Ascending aorta (tissue), 2 donors: ENCODE data around the gene RSPRY1. TPM values are rescaled to one million over a fixed set of nuclear protein-coding genes. Genes with fewer than 3 reads are reported as not detected.

Experiments used
- DNase-seq, 2 donors: peaks; one replicate each; pipeline ENCODE4 v3.0.0-alpha.2; 2019; ENCODE audit warnings: low spot score in 2 of 2
- H3K27ac ChIP-seq, 2 donors: fragments of 200-600 bp; sonication (generic); one replicate each; pipeline ENCODE4 v1.5.1; 2016 to 2017; ENCODE audit warnings: mild to moderate bottlenecking in 1 of 2
- H3K27me3 ChIP-seq: fragments of 200-600 bp; sonication (generic); one replicate; pipeline ENCODE4 v1.5.1; 2017
- H3K36me3 ChIP-seq, 2 donors: fragments of 200-600 bp; sonication (generic); one replicate each; pipeline ENCODE4 v1.5.1; 2016
- H3K4me1 ChIP-seq, 2 donors: fragments of 200-600 bp; sonication (generic); one replicate each; pipeline ENCODE4 v1.5.1; 2016 to 2017; ENCODE audit warnings: mild to moderate bottlenecking in 1 of 2
- H3K4me3 ChIP-seq, 2 donors: fragments of 200-600 bp; sonication (generic); one replicate each; pipeline ENCODE4 v1.5.1; 2016 to 2017; ENCODE audit warnings: mild to moderate bottlenecking in 1 of 2
- H3K9me3 ChIP-seq, 2 donors: fragments of 200-600 bp; sonication (generic); one replicate each; pipeline ENCODE4 v1.5.1; 2016
- CTCF ChIP-seq, 3 experiments: fragments of 200-600 bp in 2 of 3; fragments of 450-650 bp in 1 of 3; sonication (generic) in 2 of 3; IDR thresholded peaks; one replicate each; pipeline ENCODE4 v1.5.1; 2016 to 2019; ENCODE audit warnings: antibody characterized with exemption in 3 of 3, mild to moderate bottlenecking in 1 of 3, moderate library complexity in 1 of 3
- intact Hi-C: fragments of 100-400 bp; cut with DNase I; formaldehyde crosslinking; loops from one replicate; pipeline ENCODE4 v1.15.1; 2023
- total RNA-seq: library from RNA; depleted of rRNA; stranded (reverse); fragments of >200 nt; gene quantifications from one replicate; pipeline ENCODE4 v1.1.0, GENCODE V29; 2016

Gene RSPRY1
- total RNA-seq, 1 donor from 2014 or later = 29.3 TPM

GRCh38 chr16:57244767-57245471 is 58.8 kb downstream of the RSPRY1 start, which contains the start of gene ARL2BP:
Gene ARL2BP, plus strand, starts transcription at chr16:57245259. Its CDS starts 109 bp downstream, at chr16:57245368.
- H3K27me3 ChIP-seq = no peaks in the 10 kb centered on the region
- H3K4me3 ChIP-seq = peak within 1 kb of the TSS; percentile 79 to 81
- peaks cover 18 to 27% of the 10 kb centered on the region in 2 donors for H3K36me3 ChIP-seq
- peak within 1 kb of the TSS; percentile 92 to 96 for H3K27ac ChIP-seq
- intact Hi-C loops = loop anchor here (1.0 to 10.0 kb wide), 7 partner anchors 50 to 490 kb away; partner anchors contain the start of genes CX3CL1, KATNB1, PSME3IP1 and RSPRY1
- H3K9me3 ChIP-seq = no peaks in the 10 kb centered on the region
- DNase-seq = peak; percentile 97 to 99
- no peak for TF ChIP-seq CTCF (IDR thresholded peaks at IDR 0.05)
- H3K4me1 ChIP-seq = peaks cover 2 to 12% of the 10 kb centered on the region in 2 donors

GRCh38 chr16:57245472-57246113 is 59.5 kb downstream of the RSPRY1 start:
- Histone ChIP-seq H3K9me3 (no peaks in the 10 kb centered on the region), H3K4me1 (peaks cover 2 to 12% of the 10 kb centered on the region in 2 donors), H3K27me3 (no peaks in the 10 kb centered on the region), H3K4me3 (peak overlapping the region; percentile 79 to 81), H3K27ac (peak overlapping the region; percentile 92 to 96), H3K36me3 (peaks cover 25 to 34% of the 10 kb centered on the region in 2 donors)
- intact Hi-C loops = loop anchor here (1.0 to 10.0 kb wide), 7 partner anchors 51 to 489 kb away; partner anchors contain the start of genes CX3CL1, KATNB1, PSME3IP1 and RSPRY1
- peak in 1 of 2 donors; percentile 75 for DNase-seq
- no peak for TF ChIP-seq CTCF (IDR thresholded peaks at IDR 0.05)

GRCh38 chr16:57251352-57251751 is 65.2 kb downstream of the RSPRY1 start:
- DNase-seq = peak in 1 of 2 donors; percentile 9
- Histone ChIP-seq H3K27ac (no peak overlapping the region), H3K27me3 (no peaks in the 10 kb centered on the region), H3K4me3 (no peak overlapping the region), H3K4me1 (peaks cover 0 to 3% of the 10 kb centered on the region in 2 donors), H3K9me3 (no peaks in the 10 kb centered on the region), H3K36me3 (peaks cover 74 to 86% of the 10 kb centered on the region in 2 donors)
- intact Hi-C loops = no loop called here
- TF ChIP-seq CTCF (IDR thresholded peaks at IDR 0.05) = no peak

GRCh38 chr16:57252148-57252721 is 66.1 kb downstream of the RSPRY1 start:
- H3K27me3 ChIP-seq = no peaks in the 10 kb centered on the region
- peak in 1 of 2 donors; percentile 37 for DNase-seq
- H3K4me1 ChIP-seq = no peaks in the 10 kb centered on the region
- no peaks in the 10 kb centered on the region for H3K9me3 ChIP-seq
- no peak overlapping the region for H3K4me3 ChIP-seq
- no peak overlapping the region for H3K27ac ChIP-seq
- no peak for TF ChIP-seq CTCF (IDR thresholded peaks at IDR 0.05)
- intact Hi-C loops = no loop called here
- peaks cover 69 to 87% of the 10 kb centered on the region in 2 donors for H3K36me3 ChIP-seq

- DNase-seq = peak in 1 of 2 donors; percentile 18
- intact Hi-C loops = no loop called here
- no peak for TF ChIP-seq CTCF (IDR thresholded peaks at IDR 0.05)
- Histone ChIP-seq H3K27me3 (no peaks in the 10 kb centered on the region), H3K4me1 (no peaks in the 10 kb centered on the region), H3K9me3 (no peaks in the 10 kb centered on the region), H3K27ac (no peak overlapping the region), H3K36me3 (peaks cover 65 to 77% of the 10 kb centered on the region in 2 donors), H3K4me3 (no peak overlapping the region)
These were observed 67.3 kb downstream of the RSPRY1 start for GRCh38 chr16:57253466-57253865.
